ENCODE results near the gene SCT.
A peak's percentile ranks its signal among the peaks of the same experiment; 100 is the strongest.

Gene SCT

DNA sequence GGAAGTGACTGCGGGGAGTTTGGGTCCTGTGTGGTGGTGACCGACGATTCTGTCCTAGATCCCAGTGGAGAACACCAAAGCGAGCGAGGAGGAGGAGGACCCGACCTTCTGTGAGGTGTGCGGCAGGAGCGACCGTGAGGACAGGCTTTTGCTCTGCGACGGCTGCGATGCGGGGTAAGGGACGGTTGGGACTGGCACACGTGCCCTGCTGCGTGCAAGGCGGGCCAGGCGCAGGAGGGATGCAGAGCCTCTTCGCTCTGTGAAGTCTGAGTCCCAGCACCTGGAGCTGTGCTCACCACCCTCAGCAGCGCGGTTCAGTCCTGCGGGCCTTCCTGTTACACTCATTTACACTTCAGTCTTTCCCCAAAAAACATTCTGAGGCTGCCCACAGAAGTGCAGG is 34.5 kb downstream of the SCT start:
- intact Hi-C loops (cut with DNase I): no loop called here
- no peak for DNase-seq

DNA sequence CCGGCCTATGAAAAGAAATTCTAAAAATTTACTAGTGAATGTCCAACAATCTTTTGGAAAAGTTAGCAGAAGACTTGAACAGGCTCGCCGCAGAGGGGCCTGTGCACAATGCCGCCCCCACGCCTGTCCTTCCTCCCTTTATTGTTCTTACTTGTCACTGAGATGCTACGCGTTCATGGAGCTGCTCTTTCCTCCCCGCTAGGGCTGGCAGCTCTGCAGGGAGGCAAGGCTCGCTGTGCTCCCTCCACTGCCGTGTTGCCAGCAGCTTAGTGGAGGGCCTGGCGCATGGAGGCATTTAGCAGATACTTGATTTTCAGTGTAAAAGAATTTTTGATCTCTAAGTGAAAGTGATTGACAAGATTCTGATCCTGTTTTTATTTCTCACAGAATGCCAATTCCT is 36.0 kb downstream of the SCT start:
- intact Hi-C loops (cut with DNase I): no loop called here
- DNase-seq: no peak

DNA sequence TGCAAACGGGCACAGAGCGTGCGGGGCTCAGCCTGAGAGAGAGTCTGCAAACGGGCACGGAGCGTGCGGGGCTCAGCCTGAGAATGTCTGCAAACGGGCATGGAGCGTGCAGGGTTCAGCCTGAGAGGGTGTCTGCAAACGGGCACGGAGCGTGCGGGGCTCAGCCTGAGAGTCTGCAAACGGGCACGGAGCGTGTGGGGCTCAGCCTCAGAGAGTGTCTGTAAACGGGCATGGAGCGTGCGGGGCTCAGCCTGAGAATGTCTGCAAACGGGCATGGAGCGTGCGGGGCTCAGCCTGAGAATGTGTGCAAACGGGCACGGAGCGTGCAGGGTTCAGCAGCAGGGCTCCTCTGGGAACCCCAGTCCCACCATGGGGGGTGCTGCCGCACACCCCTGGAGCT is 37.2 kb downstream of the SCT start:
- intact Hi-C loops (cut with DNase I): no loop called here
- no peak for DNase-seq

DNA sequence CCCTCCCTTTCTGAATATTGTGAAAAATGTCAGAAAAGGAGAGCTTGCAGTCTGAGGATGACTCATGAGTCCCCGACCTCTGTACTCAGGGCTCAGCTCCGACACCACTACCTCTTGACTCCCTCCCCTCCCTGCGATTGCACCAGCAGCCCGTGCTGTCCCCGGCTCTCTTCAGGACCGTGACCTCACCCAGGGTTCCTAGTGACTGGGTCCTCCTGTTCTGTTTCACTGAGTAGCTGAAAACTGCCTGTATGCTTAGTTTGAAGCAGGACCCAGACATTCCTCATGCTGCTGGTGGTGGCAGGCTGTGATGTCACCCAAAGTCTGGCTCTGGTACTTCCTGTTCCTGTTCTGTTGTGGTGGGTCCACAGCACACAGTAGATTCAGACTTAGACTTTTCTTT is 39.0 kb downstream of the SCT start:
- intact Hi-C loops (cut with DNase I): no loop called here
- no peak for DNase-seq

DNA sequence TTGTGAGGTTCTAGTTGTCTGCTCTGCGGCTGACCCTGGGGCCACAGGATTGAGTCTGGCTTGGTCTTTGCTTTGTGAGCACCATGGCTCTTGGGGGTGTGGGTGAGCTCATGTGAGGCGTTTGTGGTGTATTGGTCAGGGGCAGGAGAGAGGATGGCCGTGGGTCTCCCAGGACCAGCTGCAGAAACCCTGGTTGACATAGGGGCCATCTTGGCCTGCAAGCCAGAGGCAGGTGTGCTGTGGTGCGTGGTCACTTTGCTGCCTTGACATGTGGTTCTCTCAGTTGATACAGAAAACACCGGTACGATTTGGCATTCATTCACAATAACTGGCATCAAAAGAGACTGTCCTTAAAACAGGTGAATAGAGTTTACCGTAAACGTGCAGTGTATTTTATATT is 39.4 kb downstream of the SCT start:
- DNase-seq: no peak
- intact Hi-C loops (cut with DNase I): no loop called here

DNA sequence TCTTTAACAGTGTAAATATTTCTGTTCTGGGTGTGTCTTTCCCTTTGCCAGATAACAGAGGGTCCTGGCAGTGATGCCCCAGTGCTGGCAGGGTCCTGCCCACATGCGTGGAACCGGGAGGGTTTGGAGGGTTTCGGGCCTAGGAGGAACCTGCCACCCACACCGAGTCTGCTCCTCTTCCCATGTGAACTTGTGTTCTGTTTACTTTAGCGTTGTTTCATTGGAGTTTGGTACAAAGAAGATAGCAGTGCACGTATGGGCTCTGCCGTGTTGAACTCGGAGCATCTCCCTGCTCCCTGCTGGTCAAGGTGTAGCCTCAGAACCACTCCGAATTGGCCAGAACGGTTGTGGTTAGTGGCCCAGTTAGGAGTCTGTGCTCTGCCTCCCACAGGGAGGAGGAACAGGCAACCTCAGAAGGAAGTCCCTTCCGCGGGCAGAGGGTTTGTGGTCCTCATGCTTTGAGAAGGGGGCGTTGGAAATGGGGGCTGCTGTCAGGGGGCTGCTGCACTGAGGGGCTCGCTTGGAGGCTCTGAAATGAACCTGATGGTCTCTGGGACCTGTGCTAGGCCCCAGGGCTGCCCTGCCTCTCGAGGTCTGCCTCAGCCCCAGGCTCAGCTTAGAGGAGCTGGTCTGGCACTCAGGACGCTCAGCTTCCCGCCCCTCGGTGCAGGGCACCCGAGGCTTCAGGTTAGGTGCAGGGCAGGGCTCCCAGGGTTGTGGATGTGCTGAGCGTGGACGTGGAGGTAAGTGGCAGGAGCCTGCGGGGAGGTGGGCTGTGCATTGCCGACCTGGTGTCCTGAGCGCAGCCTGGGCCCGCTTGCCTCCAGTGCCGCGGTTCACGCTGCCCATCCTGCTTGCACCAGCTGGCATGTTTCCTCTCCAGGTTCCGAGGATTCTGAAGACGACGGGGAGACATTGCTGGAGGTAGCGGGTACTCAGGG is 40.3 kb downstream of the SCT start:
- no peak for DNase-seq
- intact Hi-C loops (cut with DNase I): no loop called here

DNA sequence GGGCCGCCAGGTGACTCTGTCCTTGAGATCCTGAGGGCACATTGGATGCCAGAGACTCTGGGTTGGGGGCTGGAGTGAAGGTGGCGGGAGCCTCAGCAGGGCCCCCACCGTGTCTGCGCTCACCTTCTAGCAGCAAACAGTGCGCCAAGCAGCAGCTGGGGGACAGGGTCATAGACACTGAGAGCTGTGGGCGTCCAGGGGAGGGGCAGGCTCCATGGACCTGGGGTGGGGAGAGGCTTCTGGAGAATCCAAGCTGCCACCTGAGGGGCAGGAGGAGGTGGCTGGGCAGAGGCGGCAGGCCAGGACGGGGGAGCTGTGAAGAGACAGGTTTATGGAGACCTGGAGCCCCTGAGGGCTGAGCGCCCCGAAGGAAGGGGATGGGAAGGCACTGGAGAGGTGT is 42.7 kb downstream of the SCT start:
- peak in 1 of 10 donors; percentile 76 for DNase-seq
- intact Hi-C loops (cut with DNase I): no loop called here

DNA sequence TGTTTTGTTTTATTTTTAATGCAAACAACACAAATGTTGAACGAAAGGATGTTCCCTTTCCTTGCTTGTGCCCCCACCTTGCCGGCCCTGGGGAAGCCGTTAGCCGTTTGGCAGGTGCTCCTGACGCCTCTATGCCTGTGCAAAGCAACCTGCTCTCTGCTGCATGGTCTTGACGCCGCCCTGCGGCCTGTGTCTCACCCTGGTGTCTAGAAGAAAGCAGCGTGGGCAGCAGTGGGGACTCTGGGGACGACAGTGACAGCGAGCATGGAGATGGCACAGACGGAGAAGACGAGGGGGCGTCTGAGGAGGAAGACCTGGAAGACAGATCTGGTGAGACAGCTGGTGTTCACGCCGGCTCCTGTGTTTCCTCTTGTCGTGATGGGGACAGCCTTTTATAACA is 45.2 kb downstream of the SCT start:
- intact Hi-C loops (cut with DNase I): no loop called here
- DNase-seq: peak in 8 of 10 donors; percentile 56 to 96 (median 80)

DNA sequence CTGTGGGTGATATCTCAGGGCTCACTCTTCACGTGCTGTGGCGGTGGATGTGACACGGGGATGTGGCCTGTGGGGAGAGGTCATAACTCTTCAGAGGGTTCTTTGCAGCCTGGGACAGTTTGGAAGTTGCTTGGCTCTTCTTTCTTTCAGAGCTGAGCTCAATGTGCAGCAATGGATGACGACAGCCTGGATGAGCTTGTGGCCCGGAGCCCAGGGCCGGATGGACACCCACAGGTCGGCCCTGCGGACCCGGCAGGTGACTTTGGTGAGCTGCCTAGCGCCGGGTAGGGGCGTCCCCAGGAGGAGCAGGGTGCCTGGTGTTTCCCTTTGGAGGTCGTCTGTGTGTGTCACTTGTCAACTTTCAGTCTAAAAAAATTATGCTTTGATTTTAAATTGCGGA is 45.6 kb downstream of the SCT start:
- DNase-seq: no peak
- intact Hi-C loops (cut with DNase I): no loop called here

DNA sequence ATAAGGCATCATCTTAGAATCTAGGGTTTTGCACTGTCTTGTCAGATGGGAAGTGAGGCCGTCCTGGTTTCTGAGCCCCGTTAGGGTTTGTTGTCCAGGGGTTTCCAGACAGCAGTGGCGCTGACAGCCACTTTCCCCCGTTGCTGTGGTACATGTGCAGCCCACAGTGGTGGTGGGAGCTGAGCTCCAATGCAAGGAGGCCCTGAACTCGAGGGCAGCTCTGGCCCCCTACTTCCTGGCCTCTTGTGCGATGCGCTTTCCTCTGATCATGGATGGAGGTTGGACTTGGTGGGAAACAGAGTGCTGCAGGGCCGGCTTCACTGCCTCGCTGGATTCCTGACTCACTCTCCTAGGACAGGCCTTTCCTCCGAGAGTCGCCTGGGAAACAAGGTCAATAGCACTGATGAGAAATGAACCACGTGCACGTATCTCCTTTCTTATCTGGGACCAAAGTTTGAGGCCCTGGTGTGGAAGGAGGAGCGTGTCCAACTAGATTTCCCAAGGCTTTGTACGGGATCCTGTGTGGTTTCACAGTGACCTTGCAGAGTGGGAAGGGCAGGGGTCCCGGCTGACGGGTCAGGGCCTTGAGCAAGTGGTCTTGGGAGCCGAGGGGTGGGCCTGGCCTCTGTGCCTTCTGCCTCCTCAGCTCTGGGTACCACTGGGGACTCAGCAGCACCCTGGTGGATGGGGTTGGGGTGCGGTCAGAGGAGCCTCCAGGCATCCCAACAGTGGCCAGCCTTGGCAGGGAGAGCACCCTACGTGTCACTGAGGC is 47.0 kb downstream of the SCT start:
- intact Hi-C loops (cut with DNase I): no loop called here
- no peak for DNase-seq

DNA sequence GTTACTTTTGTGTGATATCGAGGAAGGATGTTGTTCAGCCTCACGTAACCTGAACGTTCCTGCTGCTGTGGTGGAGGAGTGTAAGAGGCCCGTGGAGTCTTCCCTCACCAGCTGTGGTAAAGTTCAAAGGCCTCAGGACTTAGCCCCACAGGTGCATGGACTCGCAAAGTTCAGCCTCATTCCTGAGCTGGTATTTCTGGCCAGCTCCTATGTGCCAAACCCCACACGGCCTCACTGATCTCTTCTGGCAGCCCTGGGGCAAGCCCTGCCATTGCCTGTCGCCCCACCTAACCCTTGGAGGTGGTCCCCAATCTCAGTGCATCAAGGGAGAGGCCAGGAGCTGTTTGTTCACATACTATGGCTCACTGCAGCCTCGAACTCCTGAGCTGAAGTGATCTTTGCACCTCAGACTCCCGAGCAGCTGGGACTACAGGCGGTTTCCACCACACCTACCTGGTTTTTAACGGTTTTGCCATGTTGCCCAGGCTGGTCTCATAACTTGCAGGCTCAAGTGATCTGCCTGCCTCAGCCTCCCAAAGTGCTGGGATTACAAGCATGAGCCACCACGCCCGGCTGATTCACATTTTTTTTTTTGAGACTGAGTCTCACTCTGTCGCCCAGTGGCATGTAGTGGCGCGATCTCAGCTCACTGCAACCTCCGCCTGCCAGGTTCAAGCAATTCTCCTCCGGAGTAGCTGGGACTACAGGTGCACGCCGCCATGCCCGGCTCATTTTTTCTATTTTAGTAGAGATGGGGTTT is 48.5 kb downstream of the SCT start:
- intact Hi-C loops (cut with DNase I): no loop called here
- DNase-seq: no peak

DNA sequence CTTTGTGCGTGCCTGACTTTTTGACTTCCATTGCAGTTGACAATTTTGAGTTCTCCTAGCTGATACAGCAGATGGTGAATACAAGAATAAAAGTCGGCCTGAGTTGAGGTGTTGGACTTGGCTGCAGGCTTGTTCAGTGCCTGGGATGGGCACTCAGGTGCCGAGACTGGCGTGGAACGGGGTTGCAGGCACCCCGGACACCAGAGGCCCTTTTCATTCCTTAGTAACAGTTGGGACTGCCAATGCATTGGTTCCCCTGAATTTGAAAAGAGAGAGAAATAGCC is 49.4 kb downstream of the SCT start:
- no peak for DNase-seq
- intact Hi-C loops (cut with DNase I): no loop called here

DNA sequence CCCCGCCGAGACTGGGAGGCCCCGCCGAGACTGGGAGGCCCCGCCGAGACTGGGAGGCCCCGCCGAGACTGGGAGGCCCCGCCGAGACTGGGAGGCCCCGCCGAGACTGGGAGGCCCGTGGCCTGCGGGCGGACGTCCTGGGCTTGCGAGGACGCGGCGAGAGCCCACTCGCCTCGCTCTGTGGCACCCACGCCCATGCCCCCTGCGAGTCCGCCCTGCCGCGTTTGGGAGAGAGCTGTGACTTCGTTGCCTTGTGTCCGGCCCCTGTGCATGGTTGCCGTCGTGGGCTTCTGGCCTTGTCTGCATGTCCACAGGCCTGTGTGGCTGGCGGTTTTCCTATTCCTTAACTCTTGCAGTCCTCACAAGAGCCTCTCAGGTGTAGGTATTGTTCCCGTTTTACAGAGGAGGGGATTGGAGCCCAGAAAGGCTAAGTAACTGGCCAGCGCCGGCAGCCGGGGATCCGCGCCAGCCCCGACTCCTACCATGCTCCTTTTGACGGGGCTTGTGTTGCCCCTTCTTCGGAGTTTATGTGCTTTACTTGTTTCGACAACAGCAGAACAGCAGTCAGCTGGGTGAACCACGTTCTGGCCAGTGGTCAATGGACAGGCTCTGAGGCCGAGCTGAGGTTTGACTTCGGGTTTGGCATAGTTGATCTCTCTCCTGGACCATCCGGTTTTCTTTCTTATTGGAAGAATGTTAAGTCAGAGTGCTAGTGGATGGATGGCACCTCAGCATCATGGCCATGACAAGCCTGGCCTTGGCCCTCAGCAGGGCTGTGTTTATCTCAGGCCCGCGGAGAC is 50.0 kb downstream of the SCT start:
- no peak for DNase-seq
- intact Hi-C loops (cut with DNase I): no loop called here
